Stimulated activated CD8-positive, alpha-beta memory T cell treated with anti-CD3 and anti-CD28 coated beads, Interleukin-12 subunit alpha, Interleukin-12 subunit beta, amount 100 ng/mL, for 1 hour (primary cell): ENCODE data around the gene COL6A1.

Experiments used
- DNase-seq: peaks from one replicate; pipeline ENCODE4 v3.0.0-alpha.2; 2020; ENCODE audit warnings: low read depth

Gene COL6A1

GRCh38 chr21:45981151-45982091 lies at the start of gene COL6A1:
Gene COL6A1, plus strand, starts transcription at chr21:45981770. Its CDS starts 81 bp downstream, at chr21:45981851.
- peak; percentile 32 for DNase-seq

GRCh38 chr21:45932922-45933502 lies 48.6 kb upstream of the COL6A1 start:
- no peak for DNase-seq

- no peak for DNase-seq
These were observed 47.5 kb upstream of the COL6A1 start for GRCh38 chr21:45934085-45934484.

- no peak for DNase-seq
These were observed 47.0 kb upstream of the COL6A1 start for GRCh38 chr21:45934554-45934953.

DNA sequence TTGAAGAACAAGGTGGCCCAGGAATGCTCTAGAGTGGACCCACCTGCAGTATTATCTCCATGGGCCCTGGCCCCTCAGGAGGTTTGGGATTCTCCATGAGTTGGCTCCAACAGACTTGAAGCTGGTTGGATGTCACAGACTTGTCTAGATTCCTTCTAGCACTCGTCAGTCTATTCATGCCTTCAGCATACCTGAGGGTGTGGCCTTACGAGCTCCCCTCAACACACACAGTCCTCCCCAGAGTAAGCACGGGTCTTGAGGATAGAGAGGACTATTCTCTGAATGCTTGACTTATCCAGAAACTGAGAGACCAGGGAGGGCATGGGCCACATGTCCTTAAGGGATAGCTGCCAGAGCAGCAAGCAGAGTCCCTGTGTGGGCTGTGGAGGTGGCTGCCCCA lies 45.9 kb upstream of the COL6A1 start:
- DNase-seq = no peak

DNA sequence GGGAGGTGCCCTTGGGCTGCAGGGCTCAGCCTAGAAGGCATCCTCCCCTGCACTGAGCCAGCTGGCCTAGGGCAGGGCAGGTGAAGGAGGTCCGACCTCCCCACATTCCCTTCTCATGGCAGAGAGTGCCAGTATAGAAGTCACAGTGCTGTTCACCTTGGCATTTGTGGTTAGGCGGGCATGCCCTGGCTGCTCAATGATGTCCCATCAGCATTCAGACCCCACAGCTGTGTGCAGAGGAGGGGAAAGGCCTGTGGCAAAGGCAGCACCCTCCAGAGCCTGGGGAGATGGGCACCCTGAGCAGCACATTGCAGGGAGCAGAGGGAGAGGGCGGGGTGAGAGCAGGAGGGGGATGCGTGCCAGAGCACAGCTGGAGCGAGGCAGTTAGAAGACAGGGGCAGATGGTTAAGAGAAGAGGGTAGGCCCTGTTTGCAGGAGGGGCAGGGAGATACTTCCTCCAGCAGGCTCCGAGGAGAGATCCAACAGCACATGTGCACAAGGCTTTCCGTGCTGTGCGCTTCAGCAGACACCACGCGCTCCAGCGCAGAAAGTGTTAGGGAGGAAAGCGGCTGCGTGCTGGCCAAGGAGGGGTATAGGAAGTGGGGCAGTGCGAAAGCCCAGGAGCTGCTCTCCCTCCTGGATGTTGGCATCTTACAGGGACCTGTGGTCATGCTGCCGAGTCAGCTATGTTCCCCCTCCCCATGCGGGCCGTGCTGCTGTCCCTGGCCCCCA lies 43.7 kb upstream of the COL6A1 start:
- DNase-seq = no peak

DNA sequence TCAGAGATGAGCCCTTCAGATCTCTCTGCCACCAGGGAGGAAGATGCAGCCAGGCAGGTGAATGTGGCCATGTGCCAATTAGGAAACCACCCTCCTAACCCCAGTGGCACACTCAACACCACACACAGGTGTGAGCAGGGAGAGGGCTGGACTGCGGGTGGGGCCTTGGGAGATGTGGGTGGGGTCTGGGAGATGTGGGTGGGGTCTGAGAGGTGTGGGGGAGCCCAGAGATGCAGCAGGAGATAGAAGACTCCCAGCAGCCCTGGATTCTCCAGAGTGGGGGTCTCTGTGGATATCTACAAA lies 43.2 kb upstream of the COL6A1 start:
- DNase-seq = no peak

DNA sequence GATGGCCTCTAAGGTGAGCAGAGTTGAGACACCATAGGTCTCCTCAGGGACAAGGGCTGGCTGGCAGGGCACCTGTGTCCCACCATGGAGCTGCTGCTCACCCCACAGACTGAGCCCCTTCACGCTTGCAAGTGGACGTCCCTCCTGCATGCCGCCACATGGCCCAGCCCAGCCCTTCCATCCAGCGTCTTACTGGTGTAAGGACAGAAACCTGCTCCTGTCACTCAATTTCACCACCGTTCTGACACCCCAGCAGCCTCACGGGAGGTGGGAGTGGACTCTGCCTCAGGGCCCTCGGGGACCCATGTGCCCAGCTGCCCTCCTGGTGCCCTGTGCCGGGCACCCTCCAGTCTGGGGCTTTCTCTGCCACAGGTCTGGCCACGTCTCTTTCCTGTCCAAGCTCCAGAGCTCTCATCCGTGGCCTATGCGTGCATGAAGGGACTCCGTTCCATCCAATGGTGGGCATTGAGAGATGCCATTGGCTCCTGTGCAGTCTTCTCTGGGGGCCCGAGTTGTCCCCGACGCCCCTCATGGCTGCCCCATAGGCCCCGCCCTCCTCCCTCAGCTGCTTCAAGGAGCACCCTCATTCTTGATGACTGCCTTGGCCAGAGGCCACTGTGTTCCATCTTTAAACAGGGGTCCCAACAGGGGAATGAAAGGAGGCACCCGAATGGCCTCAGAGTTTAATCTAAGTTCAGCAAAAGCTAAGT lies 42.6 kb upstream of the COL6A1 start:
- no peak for DNase-seq

- no peak for DNase-seq
These were observed 42.0 kb upstream of the COL6A1 start for GRCh38 chr21:45939521-45940045.

DNA sequence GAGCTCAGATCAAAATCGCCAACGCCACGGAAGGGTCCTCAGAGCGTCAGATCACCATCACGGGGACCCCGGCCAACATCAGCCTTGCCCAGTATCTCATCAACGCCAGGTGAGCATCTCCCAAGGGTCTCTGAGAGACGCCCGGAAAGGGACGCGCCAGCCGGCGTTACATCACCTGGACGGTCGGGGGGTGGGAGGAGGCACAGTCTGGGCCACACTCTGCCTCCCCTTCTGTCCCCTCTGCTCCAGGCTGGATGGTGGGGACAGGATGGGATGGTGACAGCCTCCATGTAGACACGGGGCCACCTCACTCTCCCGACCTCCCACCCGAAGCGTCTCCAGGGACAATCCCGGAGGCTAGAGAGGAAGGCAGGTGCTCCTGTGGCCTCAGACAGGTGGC lies 41.5 kb upstream of the COL6A1 start:
- DNase-seq = no peak

GRCh38 chr21:45940621-45941337 lies 40.8 kb upstream of the COL6A1 start:
- no peak for DNase-seq

DNA sequence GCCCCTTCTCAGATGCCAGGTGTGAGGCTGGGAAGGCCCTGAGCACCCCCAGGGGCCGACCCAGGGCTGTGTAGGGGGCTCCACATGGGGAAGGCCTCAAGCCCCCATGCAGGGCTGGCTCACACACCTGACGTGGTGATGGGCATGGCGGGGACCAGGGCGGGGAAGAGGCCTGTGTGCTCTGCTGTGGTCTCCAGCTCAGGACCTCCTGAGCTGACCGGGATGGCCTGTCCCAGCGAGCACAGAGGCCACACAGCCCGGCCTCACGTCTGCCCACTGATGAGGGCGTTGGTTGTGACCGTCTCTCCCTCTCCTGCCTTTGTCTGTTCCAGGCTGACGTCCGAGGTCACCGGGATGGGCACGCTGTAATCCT lies 40.2 kb upstream of the COL6A1 start:
- no peak for DNase-seq

- DNase-seq = no peak
These were observed 39.6 kb upstream of the COL6A1 start for GRCh38 chr21:45941717-45942546.

- no peak for DNase-seq
These were observed 38.6 kb upstream of the COL6A1 start for GRCh38 chr21:45942755-45943629.

DNA sequence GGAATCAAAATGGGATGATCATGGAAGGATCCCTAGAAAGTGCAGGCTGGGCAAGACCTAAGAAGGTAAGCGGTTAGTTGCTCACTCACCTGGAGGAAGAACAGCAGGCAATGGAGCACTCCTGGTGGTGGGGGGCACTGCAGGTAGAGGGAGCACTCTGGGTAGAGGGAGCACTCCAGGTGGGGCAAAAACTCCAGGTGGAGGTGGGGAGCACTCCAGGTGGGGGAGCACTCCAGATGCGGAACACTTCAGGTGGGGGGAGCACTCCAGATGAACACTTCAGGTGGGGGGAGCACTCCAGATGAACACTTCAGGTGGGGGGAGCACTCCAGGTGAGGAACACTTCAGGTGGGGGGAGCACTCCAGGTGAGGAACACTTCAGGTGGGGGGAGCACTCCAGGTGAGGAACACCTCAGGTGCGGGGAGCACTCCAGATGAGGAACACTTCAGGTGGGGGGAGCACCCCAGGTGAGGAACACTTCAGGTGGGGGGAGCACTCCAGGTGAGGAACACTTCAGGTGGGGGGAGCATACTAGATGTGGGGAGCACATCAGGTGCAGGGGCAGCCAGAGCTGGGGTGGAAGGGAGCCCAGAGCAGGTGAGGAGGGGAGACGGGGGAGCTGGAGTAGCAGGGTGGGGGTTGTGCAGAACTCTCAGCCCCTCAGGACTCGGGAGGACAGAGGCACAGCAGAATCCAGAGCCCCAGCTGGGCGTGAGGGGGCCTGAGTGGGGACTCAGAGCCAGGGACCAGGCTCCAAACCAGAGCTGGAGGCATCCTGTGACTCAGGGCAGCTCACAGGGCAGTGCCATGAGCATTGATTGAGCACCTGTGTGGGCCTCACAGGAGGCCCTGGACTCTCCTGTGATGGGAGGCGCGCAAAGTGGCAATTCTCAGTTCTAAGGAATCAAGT lies 37.7 kb upstream of the COL6A1 start:
- no peak for DNase-seq

DNA sequence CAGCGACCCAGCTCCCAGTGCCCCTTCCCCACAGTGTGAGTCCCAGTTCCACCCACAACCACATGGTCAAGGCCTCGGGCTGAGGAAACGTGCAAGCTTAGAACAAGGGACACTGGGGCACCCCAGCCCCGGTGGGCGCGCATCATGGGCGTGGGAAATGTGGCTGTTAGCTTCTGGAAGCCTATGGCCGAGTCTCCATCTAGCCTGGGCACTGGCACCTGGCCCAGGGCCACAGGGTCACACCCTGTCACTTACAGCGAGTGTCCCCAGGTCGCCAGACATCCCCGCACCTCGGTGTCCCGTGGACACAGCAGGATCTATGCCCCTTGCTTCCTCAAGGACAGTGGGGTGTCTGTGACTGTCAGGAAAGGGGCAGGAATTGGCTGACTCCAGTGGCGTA lies 37.0 kb upstream of the COL6A1 start:
- DNase-seq = no peak

DNA sequence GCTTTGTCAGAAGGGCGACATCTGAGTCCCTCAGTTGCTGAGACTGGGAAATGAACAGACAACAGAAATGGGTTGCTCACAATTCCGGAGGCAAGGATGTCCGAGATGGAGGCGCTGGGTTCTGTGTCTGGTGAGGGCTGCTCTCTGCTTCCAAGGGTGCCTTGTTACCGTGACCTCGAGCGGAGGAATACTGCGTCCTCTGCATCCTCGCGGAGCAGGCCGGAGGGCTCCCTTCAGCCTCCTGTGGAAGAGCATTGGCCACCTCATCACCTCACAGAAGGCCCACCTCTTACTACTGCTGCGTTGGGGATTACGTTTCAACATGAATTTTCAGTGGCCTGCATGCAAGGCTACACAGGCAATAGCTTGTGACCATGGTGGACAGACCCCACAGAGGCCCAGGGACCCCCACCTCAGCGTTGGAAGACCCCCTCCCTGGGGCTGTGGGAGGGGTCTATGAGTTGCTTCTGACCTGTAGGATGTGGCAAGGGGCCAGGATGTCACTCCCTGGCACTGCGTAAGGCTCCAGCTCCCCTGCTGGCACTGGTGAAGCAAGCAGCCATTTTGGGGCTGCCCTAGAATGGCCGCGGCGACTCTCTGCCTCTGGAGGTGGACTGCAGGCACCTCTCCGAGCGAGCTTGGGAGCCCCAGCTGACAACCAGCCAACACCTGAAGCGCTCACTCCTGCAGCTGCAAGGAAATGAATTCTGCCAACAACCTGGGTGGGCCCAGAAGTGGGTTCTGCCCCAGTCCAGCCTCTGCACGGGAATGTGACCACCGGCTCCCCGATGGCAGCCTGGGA lies 36.3 kb upstream of the COL6A1 start:
- DNase-seq = no peak

GRCh38 chr21:45945868-45946210 lies 35.7 kb upstream of the COL6A1 start:
- DNase-seq = no peak
